ENCODE data around the gene PDHX.

Gene PDHX

GRCh38 chr11:35006389-35007128 lies 90.1 kb downstream of the PDHX start:
- TF ChIP-seq CTCF (IDR thresholded peaks at IDR 0.05) = no peak
- Histone ChIP-seq H3K4me1 (ENCODE audit: control insufficient read depth in 1 of 2, insufficient read depth in 1 of 2, low read depth in 1 of 2, low read length in 1 of 2) (peaks cover 9 to 13% of the 10 kb centered on the region in 2 experiments), H3K9me3 (no peaks in the 10 kb centered on the region), H3K27me3 (no peaks in the 10 kb centered on the region), H3K27ac (no peak overlapping the region), H3K36me3 (no peaks in the 10 kb centered on the region), H3K4me3 (ENCODE audit: low read depth in 1 of 2, low read length in 1 of 2) (no peak overlapping the region)

GRCh38 chr11:35007277-35007676 lies 90.9 kb downstream of the PDHX start:
- Histone ChIP-seq H3K27me3 (no peaks in the 10 kb centered on the region), H3K27ac (no peak overlapping the region), H3K4me3 (ENCODE audit: low read depth in 1 of 2, low read length in 1 of 2) (no peak overlapping the region), H3K36me3 (no peaks in the 10 kb centered on the region), H3K9me3 (no peaks in the 10 kb centered on the region), H3K4me1 (ENCODE audit: control insufficient read depth in 1 of 2, insufficient read depth in 1 of 2, low read depth in 1 of 2, low read length in 1 of 2) (peaks cover 9 to 13% of the 10 kb centered on the region in 2 experiments)
- no peak for TF ChIP-seq CTCF (IDR thresholded peaks at IDR 0.05)

DNA sequence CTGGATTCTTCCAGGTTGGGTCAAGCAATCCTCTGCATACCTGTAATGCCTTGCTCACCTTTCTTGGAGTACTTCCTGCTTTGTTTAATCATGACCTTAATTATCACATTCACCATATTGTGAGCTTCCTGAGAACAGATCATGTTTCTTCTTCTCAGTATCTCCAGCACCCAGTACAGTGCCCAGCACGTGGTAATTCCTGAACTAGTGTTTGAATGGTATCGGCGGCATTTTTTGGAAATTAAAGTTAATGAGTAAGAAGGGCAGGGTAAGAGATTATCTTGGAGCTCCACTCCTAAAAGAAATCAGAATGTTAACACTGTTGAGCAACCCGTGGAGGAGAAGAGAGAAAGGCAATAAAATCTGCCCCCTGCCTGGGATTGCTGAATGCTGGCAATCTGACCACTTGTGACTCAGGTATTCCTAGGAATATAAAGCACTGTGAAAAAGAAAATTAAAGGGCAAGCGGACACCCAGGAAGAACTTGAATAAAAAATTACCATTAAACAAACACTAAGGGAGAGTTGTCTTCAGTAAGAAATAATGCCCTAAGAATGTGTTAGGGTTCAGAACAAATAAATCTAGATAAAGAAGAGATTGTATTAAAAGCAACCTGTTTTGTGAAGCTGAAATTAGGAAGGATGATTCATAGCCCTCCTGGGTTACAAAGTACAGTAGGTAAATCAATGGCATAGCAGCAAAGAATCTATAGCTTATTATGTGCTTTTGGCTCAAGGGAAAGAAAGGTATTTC lies 92.9 kb downstream of the PDHX start:
- Histone ChIP-seq H3K27ac (no peak overlapping the region), H3K4me3 (ENCODE audit: low read depth in 1 of 2, low read length in 1 of 2) (no peak overlapping the region), H3K36me3 (no peaks in the 10 kb centered on the region), H3K9me3 (no peaks in the 10 kb centered on the region), H3K4me1 (ENCODE audit: control insufficient read depth in 1 of 2, insufficient read depth in 1 of 2, low read depth in 1 of 2, low read length in 1 of 2) (peaks cover 9 to 13% of the 10 kb centered on the region in 2 experiments), H3K27me3 (no peaks in the 10 kb centered on the region)
- no peak for TF ChIP-seq CTCF (IDR thresholded peaks at IDR 0.05)

DNA sequence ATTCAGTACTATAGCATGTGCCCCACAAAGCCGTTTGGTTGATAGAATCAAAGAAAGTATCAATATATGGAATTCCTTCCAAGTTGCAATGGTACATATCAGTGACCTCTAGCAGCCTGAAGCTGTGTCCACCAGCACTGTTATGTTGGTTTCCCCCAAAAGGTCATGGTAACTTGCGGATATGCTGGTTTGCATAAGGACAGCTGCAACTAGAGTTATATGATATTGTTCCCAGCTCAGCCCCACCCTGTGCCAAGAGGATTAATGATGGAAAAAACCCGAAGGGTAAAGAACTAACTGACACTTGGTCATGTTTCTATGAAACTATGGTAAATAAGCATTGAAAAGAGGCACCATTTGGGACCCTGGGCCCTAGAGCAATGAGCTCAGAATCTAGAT lies 93.5 kb downstream of the PDHX start:
- Histone ChIP-seq H3K4me3 (ENCODE audit: low read depth in 1 of 2, low read length in 1 of 2) (no peak overlapping the region), H3K36me3 (no peaks in the 10 kb centered on the region), H3K9me3 (no peaks in the 10 kb centered on the region), H3K4me1 (ENCODE audit: control insufficient read depth in 1 of 2, insufficient read depth in 1 of 2, low read depth in 1 of 2, low read length in 1 of 2) (peaks cover 9 to 13% of the 10 kb centered on the region in 2 experiments), H3K27me3 (no peaks in the 10 kb centered on the region), H3K27ac (no peak overlapping the region)
- no peak for TF ChIP-seq CTCF (IDR thresholded peaks at IDR 0.05)

GRCh38 chr11:35010654-35011053 lies 94.2 kb downstream of the PDHX start:
- H3K4me3 ChIP-seq (ENCODE audit: low read depth in 1 of 2, low read length in 1 of 2) = no peak overlapping the region

More at GRCh38 chr11:35010654-35011053, 94.2 kb downstream of the PDHX start:
- Histone ChIP-seq H3K27ac (no peak overlapping the region), H3K9me3 (no peaks in the 10 kb centered on the region), H3K4me1 (ENCODE audit: control insufficient read depth in 1 of 2, insufficient read depth in 1 of 2, low read depth in 1 of 2, low read length in 1 of 2) (peaks cover 9 to 13% of the 10 kb centered on the region in 2 experiments), H3K36me3 (no peaks in the 10 kb centered on the region), H3K27me3 (no peaks in the 10 kb centered on the region)
- TF ChIP-seq CTCF (IDR thresholded peaks at IDR 0.05) = no peak

Measured in neutrophil (primary cell).